HL-60 (cell line): Measurements from ENCODE around the gene RASA2.

Source experiments
- POLR2AphosphoS5 ChIP-seq: IDR thresholded peaks from 2 replicates; pipeline ENCODE4 v1.6.1; 2012; ENCODE audit warnings: low read depth
- SPI1 ChIP-seq: IDR thresholded peaks from 2 replicates; pipeline ENCODE4 v1.6.1; 2012; ENCODE audit warnings: low read depth, mild to moderate bottlenecking, borderline replicate concordance
- TF ChIP-seq, protein P1 (sequence below): IDR thresholded peaks from one replicate; pipeline ENCODE4 v1.5.1; 2011; ENCODE audit warnings: low read length, control low read depth, inconsistent platforms; ENCODE audit not compliant: insufficient read depth
- TF ChIP-seq, protein P2 (sequence below): IDR thresholded peaks from 2 replicates; pipeline ENCODE4 v1.6.1; 2012; ENCODE audit warnings: low read depth; ENCODE audit not compliant: insufficient replicate concordance

DNA sequence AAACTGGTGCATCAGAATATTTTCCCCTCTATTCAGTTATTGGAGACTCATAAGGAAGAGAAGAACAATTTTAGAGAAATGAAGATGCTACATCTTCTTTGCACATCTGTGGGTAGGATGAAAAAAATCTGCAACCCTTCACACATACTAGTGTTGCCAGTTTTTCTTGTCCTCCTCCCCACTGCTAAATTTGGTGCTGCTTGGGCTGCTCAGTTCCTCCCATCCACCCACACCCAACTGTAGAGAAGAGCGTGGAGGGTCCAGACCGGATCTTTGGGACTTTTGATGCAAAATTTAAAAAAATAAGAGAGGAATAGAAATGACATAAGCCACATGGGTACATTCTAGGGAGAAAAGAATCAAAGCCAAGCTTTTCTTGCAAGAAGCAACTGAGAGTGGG, 8.7 kb upstream of the RASA2 start:
- TF ChIP-seq, protein P1, sequence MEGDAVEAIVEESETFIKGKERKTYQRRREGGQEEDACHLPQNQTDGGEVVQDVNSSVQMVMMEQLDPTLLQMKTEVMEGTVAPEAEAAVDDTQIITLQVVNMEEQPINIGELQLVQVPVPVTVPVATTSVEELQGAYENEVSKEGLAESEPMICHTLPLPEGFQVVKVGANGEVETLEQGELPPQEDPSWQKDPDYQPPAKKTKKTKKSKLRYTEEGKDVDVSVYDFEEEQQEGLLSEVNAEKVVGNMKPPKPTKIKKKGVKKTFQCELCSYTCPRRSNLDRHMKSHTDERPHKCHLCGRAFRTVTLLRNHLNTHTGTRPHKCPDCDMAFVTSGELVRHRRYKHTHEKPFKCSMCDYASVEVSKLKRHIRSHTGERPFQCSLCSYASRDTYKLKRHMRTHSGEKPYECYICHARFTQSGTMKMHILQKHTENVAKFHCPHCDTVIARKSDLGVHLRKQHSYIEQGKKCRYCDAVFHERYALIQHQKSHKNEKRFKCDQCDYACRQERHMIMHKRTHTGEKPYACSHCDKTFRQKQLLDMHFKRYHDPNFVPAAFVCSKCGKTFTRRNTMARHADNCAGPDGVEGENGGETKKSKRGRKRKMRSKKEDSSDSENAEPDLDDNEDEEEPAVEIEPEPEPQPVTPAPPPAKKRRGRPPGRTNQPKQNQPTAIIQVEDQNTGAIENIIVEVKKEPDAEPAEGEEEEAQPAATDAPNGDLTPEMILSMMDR = no peak
- TF ChIP-seq, protein P2, sequence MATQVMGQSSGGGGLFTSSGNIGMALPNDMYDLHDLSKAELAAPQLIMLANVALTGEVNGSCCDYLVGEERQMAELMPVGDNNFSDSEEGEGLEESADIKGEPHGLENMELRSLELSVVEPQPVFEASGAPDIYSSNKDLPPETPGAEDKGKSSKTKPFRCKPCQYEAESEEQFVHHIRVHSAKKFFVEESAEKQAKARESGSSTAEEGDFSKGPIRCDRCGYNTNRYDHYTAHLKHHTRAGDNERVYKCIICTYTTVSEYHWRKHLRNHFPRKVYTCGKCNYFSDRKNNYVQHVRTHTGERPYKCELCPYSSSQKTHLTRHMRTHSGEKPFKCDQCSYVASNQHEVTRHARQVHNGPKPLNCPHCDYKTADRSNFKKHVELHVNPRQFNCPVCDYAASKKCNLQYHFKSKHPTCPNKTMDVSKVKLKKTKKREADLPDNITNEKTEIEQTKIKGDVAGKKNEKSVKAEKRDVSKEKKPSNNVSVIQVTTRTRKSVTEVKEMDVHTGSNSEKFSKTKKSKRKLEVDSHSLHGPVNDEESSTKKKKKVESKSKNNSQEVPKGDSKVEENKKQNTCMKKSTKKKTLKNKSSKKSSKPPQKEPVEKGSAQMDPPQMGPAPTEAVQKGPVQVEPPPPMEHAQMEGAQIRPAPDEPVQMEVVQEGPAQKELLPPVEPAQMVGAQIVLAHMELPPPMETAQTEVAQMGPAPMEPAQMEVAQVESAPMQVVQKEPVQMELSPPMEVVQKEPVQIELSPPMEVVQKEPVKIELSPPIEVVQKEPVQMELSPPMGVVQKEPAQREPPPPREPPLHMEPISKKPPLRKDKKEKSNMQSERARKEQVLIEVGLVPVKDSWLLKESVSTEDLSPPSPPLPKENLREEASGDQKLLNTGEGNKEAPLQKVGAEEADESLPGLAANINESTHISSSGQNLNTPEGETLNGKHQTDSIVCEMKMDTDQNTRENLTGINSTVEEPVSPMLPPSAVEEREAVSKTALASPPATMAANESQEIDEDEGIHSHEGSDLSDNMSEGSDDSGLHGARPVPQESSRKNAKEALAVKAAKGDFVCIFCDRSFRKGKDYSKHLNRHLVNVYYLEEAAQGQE = no peak
- TF ChIP-seq POLR2AphosphoS5 = no peak
- TF ChIP-seq SPI1 = no peak
